Fibroblast of the aortic adventitia (primary cell): ENCODE data around the gene IFIT1. TPM values are rescaled to one million over a fixed set of nuclear protein-coding genes. Genes with fewer than 3 reads are reported as not detected.
A peak's percentile ranks its signal among the peaks of the same experiment; 100 is the strongest.

Experiments used
- DNase-seq: peaks from one replicate; pipeline ENCODE4 v3.0.0-alpha.2; 2010; ENCODE audit warnings: low read depth
- H3K4me3 ChIP-seq: 2 replicates; pipeline ENCODE4 v1.5.1; 2011; ENCODE audit warnings: low read depth, mild to moderate bottlenecking, control low read depth, low read length, moderate library complexity
- total RNA-seq: library from RNA; depleted of rRNA; stranded (reverse); fragments of >200 nt; gene quantifications from 2 replicates; pipeline ENCODE4 v1.2.3, GENCODE V29; 2012; ENCODE audit warnings: low replicate concordance
- TF ChIP-seq, protein P1 (sequence below): IDR thresholded peaks from 2 replicates; pipeline ENCODE4 v1.5.1; 2011; ENCODE audit warnings: mild to moderate bottlenecking, low read length, control low read depth, inconsistent platforms; ENCODE audit not compliant: insufficient read depth

Gene IFIT1
- total RNA-seq, 1 donor = 13.6 TPM

DNA sequence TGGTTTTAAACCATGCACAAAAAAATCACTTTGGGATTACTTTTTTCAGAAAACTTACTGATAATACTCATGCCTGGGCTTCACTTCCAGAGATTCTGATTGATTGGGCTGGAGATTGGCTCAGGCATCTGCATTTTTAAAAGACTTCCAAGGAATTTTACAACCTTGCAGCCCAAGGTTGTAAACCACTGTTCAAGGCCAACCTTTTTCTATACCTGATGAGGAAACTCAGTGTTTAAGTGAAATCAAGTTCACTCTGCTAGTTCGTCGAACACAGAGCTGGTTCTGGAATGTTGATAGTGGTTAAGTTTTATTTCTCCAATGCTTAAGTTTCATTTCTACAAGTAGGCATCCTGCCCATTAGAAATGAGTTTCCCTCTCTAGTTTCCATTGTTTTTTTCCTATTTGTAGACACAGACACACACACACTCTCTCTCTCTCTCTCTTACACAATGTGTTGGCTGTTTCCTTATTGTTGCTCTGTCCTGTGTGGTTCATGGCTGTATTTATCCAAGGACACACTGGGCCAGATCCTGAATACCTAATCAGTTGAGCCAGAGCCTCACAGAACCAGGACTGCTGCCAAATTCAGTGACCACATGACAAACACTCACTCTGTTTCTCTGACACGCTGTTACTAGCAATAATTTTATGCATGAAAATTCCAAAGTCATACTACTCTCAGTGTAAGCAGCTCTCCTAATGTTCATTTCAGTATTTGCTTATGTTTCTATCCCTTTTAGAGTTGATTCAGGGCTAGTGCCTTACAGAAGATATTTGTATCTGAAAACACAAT, 18.3 kb upstream of the IFIT1 start:
- peak overlapping the region; percentile 13 for H3K4me3 ChIP-seq
- DNase-seq = peak; percentile 98
- TF ChIP-seq, protein P1, sequence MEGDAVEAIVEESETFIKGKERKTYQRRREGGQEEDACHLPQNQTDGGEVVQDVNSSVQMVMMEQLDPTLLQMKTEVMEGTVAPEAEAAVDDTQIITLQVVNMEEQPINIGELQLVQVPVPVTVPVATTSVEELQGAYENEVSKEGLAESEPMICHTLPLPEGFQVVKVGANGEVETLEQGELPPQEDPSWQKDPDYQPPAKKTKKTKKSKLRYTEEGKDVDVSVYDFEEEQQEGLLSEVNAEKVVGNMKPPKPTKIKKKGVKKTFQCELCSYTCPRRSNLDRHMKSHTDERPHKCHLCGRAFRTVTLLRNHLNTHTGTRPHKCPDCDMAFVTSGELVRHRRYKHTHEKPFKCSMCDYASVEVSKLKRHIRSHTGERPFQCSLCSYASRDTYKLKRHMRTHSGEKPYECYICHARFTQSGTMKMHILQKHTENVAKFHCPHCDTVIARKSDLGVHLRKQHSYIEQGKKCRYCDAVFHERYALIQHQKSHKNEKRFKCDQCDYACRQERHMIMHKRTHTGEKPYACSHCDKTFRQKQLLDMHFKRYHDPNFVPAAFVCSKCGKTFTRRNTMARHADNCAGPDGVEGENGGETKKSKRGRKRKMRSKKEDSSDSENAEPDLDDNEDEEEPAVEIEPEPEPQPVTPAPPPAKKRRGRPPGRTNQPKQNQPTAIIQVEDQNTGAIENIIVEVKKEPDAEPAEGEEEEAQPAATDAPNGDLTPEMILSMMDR = no peak

DNA sequence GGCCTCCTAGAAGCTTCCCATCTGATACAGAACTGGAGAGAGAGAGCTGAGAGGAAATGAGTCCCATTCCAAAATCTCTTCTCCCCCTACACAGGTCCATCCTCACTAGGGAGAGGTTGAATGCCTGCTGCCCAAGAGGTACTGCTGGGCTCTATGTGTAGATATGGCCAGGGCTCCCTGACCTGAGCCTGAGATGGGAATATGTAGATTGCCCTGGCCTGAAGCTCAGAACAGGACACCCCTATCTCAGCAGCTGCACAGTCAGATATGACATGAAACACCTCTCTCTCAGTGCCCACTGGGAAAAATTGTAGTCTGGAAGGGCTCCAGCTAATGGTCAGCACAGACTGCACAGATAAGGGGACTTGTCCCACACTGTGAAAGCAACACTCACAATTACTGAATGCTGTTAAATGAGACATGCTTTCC, 17.7 kb upstream of the IFIT1 start:
- no peak overlapping the region for H3K4me3 ChIP-seq
- TF ChIP-seq, protein P1 = no peak
- DNase-seq = peak; percentile 20

DNA sequence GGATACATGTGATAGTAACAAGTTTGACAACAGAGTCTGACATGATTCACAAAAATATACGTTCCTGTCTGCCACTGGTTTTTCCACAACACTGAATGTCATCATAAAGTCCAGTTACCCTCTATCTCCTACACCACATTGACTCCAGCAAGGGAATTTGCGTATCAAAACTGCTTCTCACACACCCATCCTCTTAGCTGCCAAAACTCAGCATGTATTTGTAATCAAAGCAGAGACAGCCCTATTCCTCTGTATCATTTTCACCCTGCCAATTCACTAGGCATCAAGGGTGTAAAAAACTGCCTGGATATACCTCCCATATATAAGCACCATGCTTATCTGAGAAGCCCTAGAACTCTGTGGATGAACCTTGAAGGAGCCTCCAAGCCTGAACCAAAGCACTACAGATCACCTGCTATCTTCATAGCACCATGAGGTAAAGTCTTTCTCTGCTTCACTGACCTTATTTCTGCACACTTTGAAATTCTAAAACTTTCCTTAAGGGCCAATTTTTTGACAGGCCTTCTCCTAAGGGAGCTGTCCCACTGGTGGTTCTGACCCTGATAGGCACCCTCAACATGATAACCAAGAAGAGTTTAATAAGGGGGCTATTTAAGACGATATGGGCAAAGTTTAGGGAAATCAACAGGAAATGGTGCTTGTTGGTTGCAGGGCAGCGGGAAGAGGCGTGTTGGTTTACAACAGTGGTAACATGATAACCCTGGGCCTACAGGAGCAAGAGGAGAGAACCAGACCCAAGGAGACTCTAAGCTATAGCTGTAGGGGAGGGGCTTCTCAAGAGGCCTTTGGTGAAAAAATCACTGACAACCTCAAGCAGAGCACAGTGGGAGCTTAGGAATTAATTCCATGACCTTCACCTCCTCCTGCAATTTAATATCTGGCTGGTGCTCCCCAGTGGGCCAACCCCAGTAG, 14.5 kb upstream of the IFIT1 start, which contains the start of gene IFIT1B:
Gene IFIT1B, plus strand, starts transcription at position 352 of the 933 bp plus-strand sequence. Its CDS starts 80 bp downstream, at position 432.
- TF ChIP-seq, protein P1 = no peak
- no peak within 1 kb of the TSS for H3K4me3 ChIP-seq
- no peak for DNase-seq

DNA sequence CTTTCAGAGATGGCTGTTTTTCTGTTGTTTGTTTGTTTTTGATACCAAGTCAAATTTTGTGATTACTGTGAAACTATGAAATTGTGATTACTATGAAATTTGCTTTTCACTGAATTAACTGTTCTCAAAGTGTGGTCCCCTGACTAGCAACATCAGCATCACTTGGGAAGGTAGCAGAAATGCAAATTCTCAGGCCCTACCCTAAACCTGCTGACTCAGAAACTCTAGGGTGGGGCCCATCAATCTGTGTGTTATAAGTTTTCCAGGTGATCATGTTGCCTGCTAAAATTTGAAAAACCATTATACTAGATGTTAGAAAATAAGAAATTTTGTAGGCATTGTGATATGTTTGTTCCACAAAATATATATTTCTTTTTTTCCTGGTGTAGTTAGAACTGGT, 13.3 kb upstream of the IFIT1 start:
- TF ChIP-seq, protein P1 = no peak
- H3K4me3 ChIP-seq = no peak overlapping the region
- no peak for DNase-seq

DNA sequence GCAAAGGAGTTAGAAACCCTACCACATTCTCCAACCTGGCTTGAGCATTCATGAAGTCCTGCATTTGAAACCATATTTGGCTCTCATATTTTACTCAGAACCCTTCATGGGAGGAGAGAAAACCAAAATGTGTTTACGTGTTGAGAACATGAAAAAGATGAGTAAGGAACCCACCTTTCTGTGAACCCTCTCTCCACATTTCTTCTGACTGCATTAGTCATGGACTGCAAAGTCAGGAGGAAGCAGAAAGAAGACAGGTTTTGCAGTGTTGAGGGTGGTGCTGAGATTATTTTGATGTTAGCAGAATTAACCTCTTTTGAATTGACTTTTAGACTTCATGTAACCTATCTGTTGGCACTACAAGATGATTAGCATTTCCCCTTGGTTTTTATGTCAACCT, 9.7 kb upstream of the IFIT1 start:
- TF ChIP-seq, protein P1 = no peak

DNA sequence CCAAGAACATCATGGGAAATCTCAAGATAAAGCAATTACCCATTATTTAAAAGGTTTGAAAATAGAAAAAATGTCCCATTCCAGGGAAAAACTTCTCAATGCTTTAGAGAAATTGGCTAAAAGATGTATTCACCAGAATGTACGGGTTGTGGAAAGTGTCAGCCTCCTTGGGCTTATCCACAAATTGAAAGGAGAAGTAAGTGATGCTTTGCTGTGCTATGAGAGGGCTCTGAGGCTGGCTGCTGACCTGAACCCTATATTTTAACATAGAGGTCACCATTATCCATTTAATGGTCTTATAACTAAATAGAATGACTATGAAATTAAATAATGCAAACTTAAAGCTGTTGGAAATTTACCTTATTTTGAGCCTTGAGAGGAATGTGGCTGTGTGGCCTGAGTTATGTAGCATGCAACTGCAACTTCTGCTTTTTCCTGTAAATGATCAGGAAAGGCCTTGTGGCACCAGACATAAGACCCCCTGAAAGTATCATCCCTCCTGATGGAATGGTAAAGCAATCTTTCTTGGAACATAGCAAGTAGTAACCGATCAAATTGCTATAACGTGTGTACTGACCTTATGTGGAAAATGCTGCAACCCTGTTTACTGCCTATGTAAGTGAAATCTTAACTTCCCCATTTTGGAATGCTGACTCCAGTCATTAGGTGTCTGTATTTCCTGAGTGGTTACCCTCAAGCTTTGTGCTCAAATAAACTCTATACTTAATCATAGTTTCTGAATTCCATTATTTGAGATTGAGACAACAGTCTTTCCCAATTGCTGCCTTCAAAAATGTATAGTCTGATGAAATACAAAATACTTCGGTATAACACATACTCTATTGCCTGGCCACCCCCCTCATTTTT, 7.7 kb upstream of the IFIT1 start:
- TF ChIP-seq, protein P1 = no peak
- DNase-seq = no peak
- H3K4me3 ChIP-seq = no peak overlapping the region

More for the DNA sequence above, 9.7 kb upstream of the IFIT1 start:
- no peak for DNase-seq
- H3K4me3 ChIP-seq = no peak overlapping the region
